GM12874 (cell line): ENCODE results near the gene DLX2.

ENCODE experiments used
- TF ChIP-seq, protein P1 (sequence below): IDR thresholded peaks from 2 replicates; pipeline ENCODE4 v1.5.1; 2011; ENCODE audit warnings: low read depth, mild to moderate bottlenecking, control low read depth, low read length, moderate library complexity; ENCODE audit not compliant: insufficient read depth

DLX2 gene

DNA sequence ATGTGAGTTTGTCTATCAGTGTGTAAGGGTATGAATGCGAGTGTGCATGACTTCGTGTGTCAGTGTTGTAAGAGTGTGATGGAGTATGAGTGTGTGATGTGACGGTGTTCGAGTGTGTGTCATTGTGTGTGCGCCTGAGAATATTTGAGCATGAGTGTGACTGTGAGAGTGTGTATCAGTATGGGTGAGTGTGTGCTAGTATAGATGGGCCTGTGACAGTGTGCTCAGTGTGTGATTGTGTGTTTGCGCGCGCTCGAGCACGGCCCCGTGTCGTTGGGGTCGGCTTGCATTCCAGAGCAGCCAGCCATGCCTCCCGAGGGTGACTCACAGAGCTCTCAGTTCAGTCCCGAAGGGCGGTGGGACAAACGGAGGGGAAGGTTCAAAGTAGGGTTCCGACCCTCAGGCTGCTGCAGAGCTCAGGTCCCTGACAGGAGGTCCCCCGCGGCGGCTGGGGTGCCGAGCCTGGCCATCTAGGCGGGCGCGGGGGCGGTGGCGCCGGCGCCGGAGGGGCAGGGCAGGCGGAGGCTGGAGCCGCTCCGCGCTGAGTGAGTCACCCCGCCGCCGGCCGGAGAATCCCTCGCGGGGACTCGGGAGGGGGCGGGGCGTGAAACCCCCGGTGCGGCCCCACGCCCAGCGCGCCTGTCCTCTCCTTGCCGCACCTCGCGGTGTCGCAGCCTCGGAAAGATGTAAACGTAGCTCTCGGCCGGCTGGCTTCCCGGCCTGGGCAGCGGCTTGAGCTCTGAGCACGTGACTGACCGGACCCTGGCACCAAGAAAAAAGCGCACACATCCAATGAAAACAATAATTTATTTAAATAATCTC lies 3.8 kb downstream of the DLX2 start:
- TF ChIP-seq, protein P1, sequence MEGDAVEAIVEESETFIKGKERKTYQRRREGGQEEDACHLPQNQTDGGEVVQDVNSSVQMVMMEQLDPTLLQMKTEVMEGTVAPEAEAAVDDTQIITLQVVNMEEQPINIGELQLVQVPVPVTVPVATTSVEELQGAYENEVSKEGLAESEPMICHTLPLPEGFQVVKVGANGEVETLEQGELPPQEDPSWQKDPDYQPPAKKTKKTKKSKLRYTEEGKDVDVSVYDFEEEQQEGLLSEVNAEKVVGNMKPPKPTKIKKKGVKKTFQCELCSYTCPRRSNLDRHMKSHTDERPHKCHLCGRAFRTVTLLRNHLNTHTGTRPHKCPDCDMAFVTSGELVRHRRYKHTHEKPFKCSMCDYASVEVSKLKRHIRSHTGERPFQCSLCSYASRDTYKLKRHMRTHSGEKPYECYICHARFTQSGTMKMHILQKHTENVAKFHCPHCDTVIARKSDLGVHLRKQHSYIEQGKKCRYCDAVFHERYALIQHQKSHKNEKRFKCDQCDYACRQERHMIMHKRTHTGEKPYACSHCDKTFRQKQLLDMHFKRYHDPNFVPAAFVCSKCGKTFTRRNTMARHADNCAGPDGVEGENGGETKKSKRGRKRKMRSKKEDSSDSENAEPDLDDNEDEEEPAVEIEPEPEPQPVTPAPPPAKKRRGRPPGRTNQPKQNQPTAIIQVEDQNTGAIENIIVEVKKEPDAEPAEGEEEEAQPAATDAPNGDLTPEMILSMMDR, result no peak

DNA sequence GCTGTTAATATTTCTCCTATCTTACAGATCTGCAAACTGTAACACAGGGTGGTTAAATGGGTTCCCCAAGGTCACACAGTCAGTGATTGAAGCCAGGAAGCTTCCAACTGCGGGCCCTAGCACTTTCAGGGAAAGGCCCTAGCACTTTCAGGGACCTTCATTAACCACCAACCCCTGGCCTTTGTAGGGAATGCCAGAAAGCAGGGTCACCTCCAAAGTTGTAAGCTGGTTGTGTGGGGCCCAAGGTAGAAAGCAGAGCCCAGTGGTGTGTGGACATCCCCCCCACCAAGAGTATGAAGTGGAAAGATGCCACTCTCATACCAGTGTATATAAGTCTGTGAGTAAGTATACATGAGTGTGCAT lies 4.4 kb downstream of the DLX2 start:
- TF ChIP-seq, protein P1, result no peak

DNA sequence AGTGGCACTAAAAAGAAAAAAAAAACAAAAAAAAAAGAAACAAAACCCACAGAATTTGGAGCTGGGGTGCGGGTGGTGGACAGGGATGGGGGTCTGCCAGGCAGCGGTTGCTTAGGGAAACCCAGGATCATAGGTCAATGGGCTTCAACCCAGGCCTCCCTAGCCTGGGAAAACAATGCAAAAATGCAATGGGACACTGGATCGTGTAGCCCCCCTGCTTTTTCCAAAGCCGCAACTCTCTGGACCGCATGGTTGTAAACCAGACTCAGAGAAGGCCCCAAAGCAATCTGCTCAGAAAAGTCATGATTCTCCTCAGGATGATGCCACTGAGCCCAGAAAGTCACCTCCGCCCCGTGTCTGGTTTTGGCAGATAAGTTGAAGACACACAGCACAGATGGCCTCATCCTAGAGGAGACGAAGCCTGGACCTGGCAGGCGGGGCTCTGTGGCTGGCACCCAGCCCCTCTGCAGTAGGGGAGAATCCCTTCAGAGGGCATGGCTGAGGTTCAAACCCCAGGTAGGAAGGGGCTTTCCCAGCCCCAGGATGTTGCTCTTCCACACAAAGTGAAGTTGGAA lies 5.1 kb downstream of the DLX2 start:
- TF ChIP-seq, protein P1, result no peak

DNA sequence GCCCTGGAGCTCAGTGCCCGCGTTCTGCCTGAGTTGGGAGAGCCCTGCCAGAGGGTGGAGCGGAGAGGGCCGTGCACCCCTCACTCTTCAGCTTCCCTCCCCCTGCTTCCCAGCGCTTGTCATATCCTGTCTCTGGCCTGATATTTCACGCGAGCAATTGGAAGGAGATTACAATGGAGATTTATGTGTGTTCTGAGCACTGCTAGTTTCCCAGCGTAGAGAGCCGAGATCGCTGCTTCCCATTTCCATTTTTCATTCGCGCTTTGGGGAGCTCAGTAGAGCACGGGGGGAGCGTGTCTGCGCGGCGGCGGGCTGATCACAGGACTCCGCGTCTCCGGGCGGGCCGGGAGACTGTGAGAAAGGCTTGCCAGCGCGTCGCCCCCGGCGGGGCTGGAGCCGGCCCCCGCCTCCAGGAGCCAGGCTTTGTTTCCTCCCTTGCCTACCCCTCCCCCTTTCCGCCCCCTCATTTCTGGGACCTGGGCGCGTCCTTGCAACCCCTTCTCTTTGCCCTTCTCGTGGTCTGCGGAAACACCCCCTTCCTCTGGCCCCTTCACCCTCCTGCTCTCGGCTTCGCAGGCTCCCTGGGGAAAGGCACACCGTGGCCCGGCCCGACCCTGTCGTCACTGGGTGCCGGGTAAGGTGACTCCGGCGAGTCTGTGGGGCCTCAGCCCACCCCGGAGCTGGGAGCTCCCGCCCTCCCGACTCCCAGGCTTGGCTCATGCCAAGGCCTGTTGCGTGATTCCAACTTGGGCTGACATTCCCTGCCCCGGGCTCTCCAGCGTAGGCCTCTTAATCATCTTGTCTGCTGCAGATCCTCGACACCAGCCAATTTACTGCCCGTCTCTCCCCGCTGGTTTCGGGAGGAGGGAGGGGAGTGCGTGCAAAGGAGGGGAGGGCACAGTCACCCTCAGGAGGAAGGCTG lies 5.8 kb downstream of the DLX2 start:
- TF ChIP-seq, protein P1, result no peak

DNA sequence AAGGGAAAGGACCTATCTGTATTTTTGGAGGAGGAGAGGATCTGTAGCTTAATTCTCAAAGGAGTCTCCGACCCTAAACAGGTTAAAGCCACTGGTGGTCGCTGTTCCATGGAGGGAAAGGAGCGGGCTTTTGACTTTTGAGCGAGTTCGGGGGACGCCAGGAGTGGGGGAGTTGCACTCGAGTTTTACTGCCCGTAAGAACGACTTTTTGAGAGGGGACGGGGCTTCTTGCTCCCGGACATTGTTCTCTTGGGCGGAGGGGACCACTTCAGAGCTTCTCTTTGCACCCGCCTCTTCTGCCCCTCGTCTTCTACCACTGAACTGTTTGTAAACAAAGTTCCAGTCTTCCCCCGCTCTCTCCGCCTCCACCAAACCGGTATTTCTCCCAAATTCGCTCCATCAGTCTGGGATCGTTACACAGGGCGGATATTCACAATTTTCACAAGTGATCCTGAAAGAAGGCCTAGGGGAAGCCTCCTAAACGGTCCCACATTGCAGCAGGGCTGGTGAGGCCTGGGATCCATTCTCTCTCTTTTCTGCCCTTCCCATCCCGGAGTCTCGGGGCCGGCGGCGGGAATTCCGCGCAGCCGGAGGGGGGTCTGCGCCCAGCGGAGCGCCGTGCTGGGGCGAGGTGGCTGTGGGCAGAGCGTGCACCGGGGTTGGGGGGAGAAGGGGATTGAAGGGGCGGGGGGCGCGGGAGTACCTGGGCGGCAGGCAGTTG lies 6.6 kb downstream of the DLX2 start:
- TF ChIP-seq, protein P1, result peak; percentile 27; the same call in 1 of the 2 replicates

DNA sequence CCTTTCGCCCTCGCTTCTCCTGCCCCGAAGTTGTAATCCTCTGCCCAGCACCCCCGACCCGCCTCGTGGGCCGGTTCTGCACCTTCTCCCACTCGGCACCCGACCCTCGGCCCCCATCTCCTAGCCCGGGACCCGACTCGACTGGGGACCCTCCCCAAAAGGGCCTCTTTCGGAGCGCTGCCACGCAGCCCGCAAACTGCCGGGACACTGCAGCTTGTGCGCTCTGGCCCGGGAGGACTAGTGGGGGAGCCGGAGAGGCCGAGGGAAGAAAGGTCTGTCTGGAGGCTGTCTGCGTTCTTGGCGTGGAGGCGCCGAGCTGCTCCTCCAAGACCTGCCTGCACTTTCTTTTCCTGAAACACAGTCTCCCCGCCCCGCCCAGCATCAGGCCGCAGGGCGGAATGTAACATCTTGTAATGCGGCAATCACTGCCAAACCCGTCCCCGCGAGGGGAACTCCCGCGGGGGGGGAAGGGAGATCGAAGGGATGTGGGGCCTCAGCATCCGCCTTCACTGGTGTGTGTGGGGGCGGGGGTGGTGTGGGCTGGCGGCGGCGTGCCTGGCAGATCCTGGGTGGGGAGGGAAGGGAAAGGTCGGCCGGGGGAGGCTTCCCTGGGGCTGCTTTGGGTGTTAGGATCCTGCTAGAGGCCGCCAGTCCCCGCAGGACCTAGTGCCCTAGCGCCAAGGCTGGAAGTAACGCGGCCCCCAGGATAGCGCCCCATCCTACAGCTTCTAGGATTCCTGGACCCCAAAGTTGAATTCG lies 7.4 kb downstream of the DLX2 start:
- TF ChIP-seq, protein P1, result no peak
